ENCODE results near the gene SMTNL1.

The SMTNL1 gene

GRCh38 chr11:57560146-57560545 lies 22.8 kb downstream of the SMTNL1 start:
- Histone ChIP-seq H2BK12ac (ENCODE audit: low read length) (no peak overlapping the region), H4K8ac (ENCODE audit: low read depth, low read length) (no peak overlapping the region), H2AFZ (ENCODE audit: low read length) (no peak overlapping the region), H3K27me3 (ENCODE audit: control insufficient read depth in 3 of 3, insufficient read depth in 3 of 3, low read depth in 1 of 3, low read length in 3 of 3) (no peaks in the 10 kb centered on the region), H2BK120ac (ENCODE audit: low read depth, low read length) (no peak overlapping the region), H3K18ac (ENCODE audit: low read length) (no peak overlapping the region), H3K23ac (ENCODE audit: low read depth, low read length, poor library complexity) (no peak overlapping the region), H3K9me3 (replicated peaks in 1 of 2; ENCODE audit: control insufficient read depth in 2 of 2, insufficient read depth in 1 of 2, low read depth in 1 of 2, low read length in 2 of 2) (no peaks in the 10 kb centered on the region), H3K36me3 (replicated peaks in 1 of 2; ENCODE audit: control insufficient read depth in 2 of 2, insufficient read depth in 2 of 2, low read length in 2 of 2) (peaks cover 21 to 73% of the 10 kb centered on the region in 2 donors), H3K4me2 (ENCODE audit: insufficient read depth, low read length, poor library complexity, severe bottlenecking) (no peak overlapping the region), H3K14ac (ENCODE audit: low read length) (no peak overlapping the region), H4K91ac (ENCODE audit: low read depth, low read length, poor library complexity) (no peak overlapping the region), H3K27ac (replicated peaks; ENCODE audit: low read length) (no peak overlapping the region), H3K4ac (ENCODE audit: low read length) (no peak overlapping the region), H3K4me1 (ENCODE audit: control insufficient read depth in 2 of 2, insufficient read depth in 1 of 2, low read depth in 1 of 2, low read length in 2 of 2) (no peaks in the 10 kb centered on the region), H3K9ac (ENCODE audit: low read depth, low read length, poor library complexity) (no peak overlapping the region), H3K4me3 (ENCODE audit: low read length in 2 of 2) (no peak overlapping the region), H2AK5ac (ENCODE audit: low read depth, low read length) (no peak overlapping the region), H2BK5ac (ENCODE audit: low read length) (no peak overlapping the region), H3K79me1 (ENCODE audit: low read depth, low read length) (peaks cover 2% of the 10 kb centered on the region), H2BK15ac (ENCODE audit: low read length) (no peak overlapping the region)
- no CpG with 5 or more reads among the region's 4 CpGs for WGBS, 2 donors (ENCODE audit: extremely low coverage in 2 of 2, insufficient read length in 2 of 2, insufficient replicate concordance in 1 of 2)
- DNase-seq (ENCODE audit: low spot score) = no peak

- DNase-seq (ENCODE audit: low spot score) = no peak
- Histone ChIP-seq H3K36me3 (replicated peaks in 1 of 2; ENCODE audit: control insufficient read depth in 2 of 2, insufficient read depth in 2 of 2, low read length in 2 of 2) (peaks cover 11 to 54% of the 10 kb centered on the region in 2 donors), H2BK12ac (ENCODE audit: low read length) (no peak overlapping the region), H2BK15ac (ENCODE audit: low read length) (no peak overlapping the region), H3K18ac (ENCODE audit: low read length) (no peak overlapping the region), H3K4me1 (ENCODE audit: control insufficient read depth in 2 of 2, insufficient read depth in 1 of 2, low read depth in 1 of 2, low read length in 2 of 2) (peaks cover 5 to 11% of the 10 kb centered on the region in 2 donors), H3K27me3 (ENCODE audit: control insufficient read depth in 3 of 3, insufficient read depth in 3 of 3, low read depth in 1 of 3, low read length in 3 of 3) (no peaks in the 10 kb centered on the region), H3K79me1 (ENCODE audit: low read depth, low read length) (peaks cover 2% of the 10 kb centered on the region), H3K4me2 (ENCODE audit: insufficient read depth, low read length, poor library complexity, severe bottlenecking) (no peak overlapping the region), H2BK5ac (ENCODE audit: low read length) (no peak overlapping the region), H3K23ac (ENCODE audit: low read depth, low read length, poor library complexity) (no peak overlapping the region), H3K9ac (ENCODE audit: low read depth, low read length, poor library complexity) (no peak overlapping the region), H4K8ac (ENCODE audit: low read depth, low read length) (no peak overlapping the region), H2AFZ (ENCODE audit: low read length) (no peak overlapping the region), H3K9me3 (replicated peaks in 1 of 2; ENCODE audit: control insufficient read depth in 2 of 2, insufficient read depth in 1 of 2, low read depth in 1 of 2, low read length in 2 of 2) (no peaks in the 10 kb centered on the region), H3K14ac (ENCODE audit: low read length) (no peak overlapping the region), H3K27ac (replicated peaks; ENCODE audit: low read length) (no peak overlapping the region), H2AK5ac (ENCODE audit: low read depth, low read length) (no peak overlapping the region), H3K4me3 (ENCODE audit: low read length in 2 of 2) (no peak overlapping the region), H4K91ac (ENCODE audit: low read depth, low read length, poor library complexity) (no peak overlapping the region), H2BK120ac (ENCODE audit: low read depth, low read length) (no peak overlapping the region), H3K4ac (ENCODE audit: low read length) (no peak overlapping the region)
- no CpG with 5 or more reads among the region's 4 CpGs for WGBS, 2 donors (ENCODE audit: extremely low coverage in 2 of 2, insufficient read length in 2 of 2, insufficient replicate concordance in 1 of 2)
Observed at GRCh38 chr11:57562596-57562995, 25.2 kb downstream of the SMTNL1 start.

DNA sequence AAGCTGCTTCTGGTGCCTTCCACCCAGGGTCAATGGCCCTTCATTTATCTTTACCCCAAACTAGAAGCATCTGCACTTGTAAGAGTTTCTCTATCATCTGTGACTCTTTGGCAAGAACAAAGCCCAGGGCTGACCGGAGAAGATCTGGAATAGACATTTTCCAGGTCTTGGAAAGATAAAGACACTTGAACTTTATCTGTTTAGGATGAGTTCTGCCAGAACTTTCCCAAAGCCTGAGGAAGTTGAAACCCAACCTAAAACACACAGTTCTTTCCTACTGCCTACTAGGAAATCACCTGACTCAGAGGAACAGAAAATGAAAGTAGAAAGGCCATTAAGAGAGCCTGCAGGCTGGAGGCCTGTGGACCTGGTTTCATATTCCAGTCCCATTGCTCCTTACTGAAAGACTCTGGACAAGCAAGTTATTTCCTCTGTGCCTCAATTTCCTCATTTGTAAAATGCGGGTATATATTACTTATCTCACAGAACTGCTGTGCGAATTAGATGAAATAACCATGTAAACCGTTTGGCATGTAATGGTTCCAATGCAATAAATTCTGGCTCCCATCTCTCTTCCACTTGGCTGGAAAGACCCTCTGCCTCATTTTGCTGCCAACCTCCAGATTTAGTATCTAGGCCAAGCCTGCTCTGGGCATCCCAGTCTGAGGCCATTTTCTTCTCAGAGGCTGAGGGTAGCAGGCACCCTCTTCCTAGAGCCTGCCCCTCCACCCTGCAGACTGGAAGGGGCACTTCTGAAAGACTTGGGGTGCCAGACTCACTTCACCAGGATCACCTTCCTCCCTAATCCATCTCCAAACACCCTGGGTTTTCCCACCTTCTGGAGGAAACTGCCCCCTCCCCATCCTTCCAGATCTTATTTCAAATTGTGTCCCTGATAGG lies 28.9 kb downstream of the SMTNL1 start:
- WGBS, 2 donors (ENCODE audit: extremely low coverage in 2 of 2, insufficient read length in 2 of 2, insufficient replicate concordance in 1 of 2) = no CpG with 5 or more reads among the region's 4 CpGs
- H2BK15ac ChIP-seq (ENCODE audit: low read length) = no peak overlapping the region
- peaks cover 0 to 20% of the 10 kb centered on the region in 2 donors for H3K36me3 ChIP-seq (replicated peaks in 1 of 2; ENCODE audit: control insufficient read depth in 2 of 2, insufficient read depth in 2 of 2, low read length in 2 of 2)
- H4K91ac ChIP-seq (ENCODE audit: low read depth, low read length, poor library complexity) = no peak overlapping the region
- H3K27me3 ChIP-seq (ENCODE audit: control insufficient read depth in 3 of 3, insufficient read depth in 3 of 3, low read depth in 1 of 3, low read length in 3 of 3) = no peaks in the 10 kb centered on the region
- H2AK5ac ChIP-seq (ENCODE audit: low read depth, low read length) = peak overlapping the region; percentile 57
- no peak overlapping the region for H3K14ac ChIP-seq (ENCODE audit: low read length)
- H3K18ac ChIP-seq (ENCODE audit: low read length) = no peak overlapping the region
- H3K9ac ChIP-seq (ENCODE audit: low read depth, low read length, poor library complexity) = no peak overlapping the region
- H3K4ac ChIP-seq (ENCODE audit: low read length) = no peak overlapping the region
- H2BK120ac ChIP-seq (ENCODE audit: low read depth, low read length) = no peak overlapping the region
- no peak overlapping the region for H2AFZ ChIP-seq (ENCODE audit: low read length)
- peaks cover 15 to 22% of the 10 kb centered on the region in 2 donors for H3K4me1 ChIP-seq (ENCODE audit: control insufficient read depth in 2 of 2, insufficient read depth in 1 of 2, low read depth in 1 of 2, low read length in 2 of 2)
- no peak overlapping the region for H2BK12ac ChIP-seq (ENCODE audit: low read length)
- peaks cover 5% of the 10 kb centered on the region for H3K79me1 ChIP-seq (ENCODE audit: low read depth, low read length)
- no peaks in the 10 kb centered on the region for H3K9me3 ChIP-seq (replicated peaks in 1 of 2; ENCODE audit: control insufficient read depth in 2 of 2, insufficient read depth in 1 of 2, low read depth in 1 of 2, low read length in 2 of 2)
- H3K23ac ChIP-seq (ENCODE audit: low read depth, low read length, poor library complexity) = no peak overlapping the region
- H2BK5ac ChIP-seq (ENCODE audit: low read length) = no peak overlapping the region
- peak overlapping the region; percentile 96 for H3K4me2 ChIP-seq (ENCODE audit: insufficient read depth, low read length, poor library complexity, severe bottlenecking)
- no peak for DNase-seq (ENCODE audit: low spot score)
- peak overlapping the region; percentile 11 for H3K27ac ChIP-seq (replicated peaks; ENCODE audit: low read length)
- peak overlapping the region; percentile 9 to 98 for H3K4me3 ChIP-seq (ENCODE audit: low read length in 2 of 2)
- no peak overlapping the region for H4K8ac ChIP-seq (ENCODE audit: low read depth, low read length)

DNA sequence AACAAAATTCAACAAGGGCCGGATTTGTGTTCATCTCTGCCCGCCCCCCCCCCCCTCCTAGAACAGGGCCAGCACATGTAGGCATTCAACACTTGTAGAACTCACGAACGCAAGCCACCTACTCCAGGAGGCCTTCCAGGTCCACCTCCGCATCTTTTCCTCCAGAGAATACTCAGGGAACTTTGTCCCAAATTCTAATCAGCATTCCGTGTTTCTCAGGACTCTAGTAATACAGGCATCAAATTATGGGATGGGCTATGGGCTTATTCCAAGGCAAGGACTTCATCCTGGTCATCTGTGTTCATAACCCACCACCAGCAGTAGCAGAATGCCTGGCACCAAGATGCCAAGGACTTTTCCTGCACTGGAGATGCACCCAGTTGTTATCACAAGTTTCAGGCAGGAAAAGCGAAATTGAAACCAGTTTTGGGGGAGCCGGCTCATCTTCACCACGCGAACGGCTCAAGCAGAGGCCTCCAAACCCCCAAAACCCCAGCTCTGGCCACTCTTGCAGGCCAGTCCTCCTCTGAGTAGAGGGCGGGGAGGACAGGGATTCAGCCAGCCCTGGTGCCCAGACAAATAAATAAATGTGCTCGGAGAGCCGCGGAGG lies 29.6 kb downstream of the SMTNL1 start:
- Histone ChIP-seq H3K23ac (ENCODE audit: low read depth, low read length, poor library complexity) (peak overlapping the region; percentile 96), H2BK5ac (ENCODE audit: low read length) (peak overlapping the region; percentile 99), H4K8ac (ENCODE audit: low read depth, low read length) (no peak overlapping the region), H2BK120ac (ENCODE audit: low read depth, low read length) (no peak overlapping the region), H2AFZ (ENCODE audit: low read length) (peak overlapping the region; percentile 96), H2BK15ac (ENCODE audit: low read length) (peak overlapping the region; percentile 100), H3K4me3 (ENCODE audit: low read length in 2 of 2) (peak overlapping the region; percentile 96 to 98), H3K4me2 (ENCODE audit: insufficient read depth, low read length, poor library complexity, severe bottlenecking) (peak overlapping the region; percentile 96), H3K79me1 (ENCODE audit: low read depth, low read length) (peaks cover 5% of the 10 kb centered on the region), H3K27me3 (ENCODE audit: control insufficient read depth in 3 of 3, insufficient read depth in 3 of 3, low read depth in 1 of 3, low read length in 3 of 3) (no peaks in the 10 kb centered on the region), H3K9ac (ENCODE audit: low read depth, low read length, poor library complexity) (peak overlapping the region; percentile 94), H3K27ac (replicated peaks; ENCODE audit: low read length) (no peak overlapping the region), H3K36me3 (replicated peaks in 1 of 2; ENCODE audit: control insufficient read depth in 2 of 2, insufficient read depth in 2 of 2, low read length in 2 of 2) (peaks cover 0 to 12% of the 10 kb centered on the region in 2 donors), H3K18ac (ENCODE audit: low read length) (peak overlapping the region; percentile 92), H2BK12ac (ENCODE audit: low read length) (no peak overlapping the region), H2AK5ac (ENCODE audit: low read depth, low read length) (peak overlapping the region; percentile 57), H3K9me3 (replicated peaks in 1 of 2; ENCODE audit: control insufficient read depth in 2 of 2, insufficient read depth in 1 of 2, low read depth in 1 of 2, low read length in 2 of 2) (peaks cover 0 to 2% of the 10 kb centered on the region in 2 donors), H3K14ac (ENCODE audit: low read length) (no peak overlapping the region), H4K91ac (ENCODE audit: low read depth, low read length, poor library complexity) (no peak overlapping the region), H3K4me1 (ENCODE audit: control insufficient read depth in 2 of 2, insufficient read depth in 1 of 2, low read depth in 1 of 2, low read length in 2 of 2) (peaks cover 15 to 22% of the 10 kb centered on the region in 2 donors), H3K4ac (ENCODE audit: low read length) (no peak overlapping the region)
- WGBS, 2 donors (ENCODE audit: extremely low coverage in 2 of 2, insufficient read length in 2 of 2, insufficient replicate concordance in 1 of 2) = no CpG with 5 or more reads among the region's 15 CpGs
- no peak for DNase-seq (ENCODE audit: low spot score)
